HT-29 (cell line): ENCODE results near the gene LMTK3. TPM values are rescaled to one million over a fixed set of nuclear protein-coding genes. Genes with fewer than 3 reads are reported as not detected.

ENCODE experiments used
- DNase-seq: peaks from one replicate; pipeline ENCODE4 v3.0.0-alpha.2; 2015; ENCODE audit warnings: low spot score
- total RNA-seq: library from RNA; depleted of rRNA; stranded (reverse); fragments of >200 nt; shearing (Covaris generic); gene quantifications from 2 replicates; pipeline ENCODE4 v1.2.3, GENCODE V29; 2014

The LMTK3 gene
- total RNA-seq, 1 experiment from 2014 or later: 12.2 TPM

DNA sequence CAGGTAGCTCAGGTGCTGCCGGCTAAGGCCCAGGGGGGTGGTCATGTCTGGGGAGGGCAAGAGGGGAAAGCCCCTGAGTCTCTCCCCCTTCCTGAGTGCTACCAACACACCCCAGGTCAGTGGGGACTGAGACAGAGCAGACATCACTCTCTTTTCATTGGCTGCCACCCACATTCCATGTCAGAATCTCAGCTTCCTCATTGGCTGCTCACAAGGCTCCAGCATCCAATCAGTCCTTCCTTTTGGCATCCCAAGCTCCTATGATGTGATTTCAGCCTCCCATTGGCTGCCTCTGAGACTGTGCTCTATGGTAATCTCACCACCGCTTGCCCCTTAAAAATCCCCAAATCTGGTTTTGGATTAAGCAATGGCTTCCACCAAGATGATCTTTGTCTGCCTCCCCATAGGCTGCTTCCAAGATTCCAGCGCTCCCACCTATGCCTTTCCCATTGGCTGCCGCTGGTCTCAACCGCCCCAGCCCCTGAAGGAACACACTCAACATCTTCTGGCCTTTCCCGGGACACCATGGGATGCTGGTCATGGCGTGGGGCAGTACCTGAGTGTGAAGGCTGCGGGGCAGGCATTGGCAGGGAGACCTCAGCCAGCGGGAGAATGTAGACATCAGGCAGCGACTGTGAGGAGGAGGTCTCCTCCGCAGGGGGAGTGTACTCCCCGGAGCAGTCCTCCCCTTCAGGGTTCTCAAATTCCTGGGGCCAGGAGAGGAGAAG is 2.0 kb downstream of the LMTK3 start:
- DNase-seq: no peak

GRCh38 chr19:48508729-48509411 is 2.8 kb downstream of the LMTK3 start:
- no peak for DNase-seq

- no peak for DNase-seq
Measured at GRCh38 chr19:48507911-48508439, 3.7 kb downstream of the LMTK3 start.

- peak; percentile 72 for DNase-seq
Measured at GRCh38 chr19:48506138-48506733, 5.4 kb downstream of the LMTK3 start.

DNA sequence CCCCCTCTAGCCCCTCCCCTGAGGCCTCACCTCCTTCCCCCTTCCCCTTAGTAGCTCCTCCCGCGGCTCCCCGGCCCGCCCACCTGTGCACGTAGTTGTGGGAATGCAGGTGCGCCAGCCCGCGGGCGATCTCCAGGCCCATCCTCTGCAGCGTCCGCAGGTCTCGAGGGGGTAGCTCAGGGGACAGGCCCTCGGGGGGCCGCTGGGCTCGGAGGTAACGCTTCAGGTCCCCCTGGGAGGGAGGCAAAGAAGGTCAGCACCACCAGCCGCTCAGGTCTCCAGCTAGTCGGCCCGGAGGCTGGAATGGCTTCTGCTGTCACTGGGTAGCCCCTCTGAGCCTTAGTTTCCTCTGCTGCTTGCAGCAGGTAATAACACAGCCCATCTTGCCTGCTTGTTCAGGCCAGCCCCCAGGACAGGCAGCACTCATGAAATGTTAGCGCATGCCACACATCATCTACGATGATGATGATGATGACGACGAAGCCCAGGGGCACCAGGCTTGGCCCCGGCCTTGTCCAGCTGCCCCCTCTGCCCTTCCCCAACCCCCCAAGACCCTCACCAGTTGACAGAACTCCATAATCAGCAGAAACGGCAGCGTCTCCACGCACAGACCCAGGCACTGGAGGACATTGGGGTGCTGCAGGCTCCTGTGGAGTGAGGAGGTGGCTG is 9.2 kb downstream of the LMTK3 start:
- no peak for DNase-seq

DNA sequence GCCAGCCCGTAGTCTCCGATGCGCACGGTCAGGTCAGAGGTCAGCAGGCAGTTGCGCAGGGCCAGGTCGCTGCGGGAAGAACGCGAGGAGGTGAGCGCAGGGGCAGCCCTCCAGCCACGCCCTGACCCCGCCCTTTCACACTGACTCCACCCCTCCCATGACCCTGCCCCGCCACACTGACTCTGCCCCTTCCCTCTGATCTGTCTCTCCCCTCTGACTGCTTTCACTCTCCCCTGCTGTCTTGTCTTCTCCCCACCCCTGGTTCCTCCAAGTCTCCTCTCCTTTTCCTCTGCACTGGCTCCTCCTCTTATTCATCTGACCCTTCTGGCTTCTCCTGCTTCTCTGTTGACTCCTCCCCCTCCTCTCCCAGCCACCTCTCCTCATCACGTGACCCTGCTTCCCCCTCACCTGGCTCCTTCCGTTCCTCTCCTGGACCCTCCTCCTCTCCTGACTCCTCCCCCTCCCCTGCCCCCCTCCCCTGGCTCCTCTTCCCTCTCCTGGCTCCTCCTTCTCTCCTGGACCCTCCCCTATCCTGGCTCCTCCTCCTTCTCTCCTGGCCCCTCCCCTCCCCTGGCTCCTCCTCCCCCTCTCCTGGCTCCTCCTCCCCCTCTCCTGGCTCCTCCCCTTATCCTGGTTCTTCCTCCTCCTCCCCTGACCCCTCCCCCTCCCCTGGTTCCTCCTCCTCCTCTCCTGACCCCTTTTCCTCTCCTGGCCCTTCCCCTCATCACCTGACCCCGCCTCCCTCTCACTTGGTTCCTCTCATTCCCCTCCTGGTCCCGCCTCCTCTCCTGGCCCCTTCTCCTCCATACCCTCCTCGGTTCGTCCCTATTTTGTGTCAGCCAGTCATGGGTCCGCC is 9.9 kb downstream of the LMTK3 start:
- DNase-seq: peak; percentile 100

- DNase-seq: no peak
Measured at GRCh38 chr19:48500830-48501493, 10.7 kb downstream of the LMTK3 start.

DNA sequence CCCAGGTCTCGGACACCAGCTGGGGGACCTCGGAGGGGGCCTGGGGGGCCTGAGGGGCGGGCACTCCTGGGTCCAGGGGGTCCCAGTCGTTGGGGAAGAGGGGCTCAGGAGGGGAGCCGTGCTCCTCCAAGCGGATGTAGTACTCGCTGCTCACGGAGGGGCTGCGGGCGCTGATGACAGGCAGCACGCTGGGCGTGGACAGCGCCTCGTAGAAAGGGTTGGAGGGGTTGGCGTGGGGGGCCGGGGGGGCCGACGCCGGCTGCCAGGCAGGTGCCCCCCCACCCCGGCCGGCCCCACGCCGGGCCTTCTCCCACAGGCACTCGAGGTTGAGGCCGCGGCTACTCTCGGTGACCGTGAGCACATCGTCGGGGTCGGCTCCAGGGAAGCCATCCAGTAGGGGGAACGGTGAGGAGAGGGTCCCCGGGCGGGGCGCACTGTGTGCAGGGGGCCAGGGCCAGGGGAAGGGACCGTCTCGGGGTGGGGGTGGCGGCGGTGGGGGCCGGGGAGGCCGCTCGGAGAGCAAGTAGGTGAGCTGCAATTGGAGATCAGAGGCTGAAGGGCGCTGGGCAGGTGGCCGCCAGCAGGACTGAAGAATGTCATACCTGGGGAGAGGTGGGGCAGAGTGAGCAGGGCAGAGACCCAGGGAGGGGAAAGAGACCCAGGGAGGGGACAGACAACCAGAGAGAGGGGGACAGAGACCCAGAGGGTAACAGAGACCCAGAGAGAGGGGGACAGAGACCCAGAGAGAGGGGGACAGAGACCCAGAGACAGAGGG is 12.1 kb downstream of the LMTK3 start:
- no peak for DNase-seq

DNA sequence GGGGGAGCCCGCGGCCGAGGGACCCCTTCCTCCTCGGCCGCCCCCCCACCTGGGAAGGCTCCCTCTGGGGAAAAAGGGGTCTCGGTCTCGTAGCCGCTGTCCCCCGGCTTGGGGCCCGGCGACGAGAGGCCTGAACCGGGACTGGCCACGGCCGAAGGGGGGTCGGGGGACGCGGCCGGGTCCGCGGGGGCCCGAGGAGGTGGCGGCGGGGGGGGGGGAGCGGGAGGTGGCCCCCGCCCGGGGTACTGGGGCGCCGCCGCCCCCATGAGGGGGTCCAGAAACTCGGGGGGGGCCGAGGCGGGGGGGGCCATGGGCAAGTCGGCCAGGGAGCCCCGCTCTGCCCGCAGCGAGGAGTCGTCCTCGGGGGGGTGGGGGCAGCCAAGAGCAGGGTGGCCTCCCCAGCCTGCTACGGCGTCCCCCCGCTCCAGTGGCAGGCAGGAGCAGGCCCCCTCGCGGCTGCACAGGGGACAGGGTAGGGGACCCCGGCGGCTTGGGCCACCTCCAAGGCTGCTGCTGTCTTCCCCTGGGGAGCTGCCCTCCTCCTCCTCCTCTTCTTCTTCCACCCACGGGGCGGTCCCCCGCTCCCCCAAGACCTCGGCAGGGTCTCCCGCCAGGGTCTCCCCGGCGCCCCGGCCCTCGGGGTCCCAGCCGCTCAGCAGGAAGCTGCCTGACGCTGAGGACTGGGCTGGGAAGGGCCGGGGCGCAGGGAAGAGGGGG is 12.9 kb downstream of the LMTK3 start:
- DNase-seq: no peak

GRCh38 chr19:48497728-48498594 is 13.7 kb downstream of the LMTK3 start:
- no peak for DNase-seq

- no peak for DNase-seq
Measured at GRCh38 chr19:48496959-48497727, 14.5 kb downstream of the LMTK3 start.

DNA sequence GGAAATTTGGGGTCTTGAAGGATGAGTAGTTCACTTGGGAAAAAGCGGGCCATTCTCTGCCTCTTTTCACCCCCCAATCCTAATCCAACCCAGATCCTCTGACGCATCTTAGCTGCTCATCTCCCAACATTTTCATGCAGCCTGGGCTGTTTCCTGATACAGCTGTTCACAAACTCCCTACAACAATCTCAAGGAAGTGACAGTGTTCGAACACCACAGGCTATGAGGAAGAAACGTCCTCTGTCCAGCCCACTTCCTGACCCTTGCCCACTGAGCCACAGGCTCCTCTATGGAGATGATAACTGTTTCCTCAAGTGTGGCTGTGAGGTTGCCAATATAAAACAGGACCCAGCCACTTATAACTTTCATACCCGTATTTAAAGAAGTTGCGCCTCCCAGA is 16.2 kb downstream of the LMTK3 start:
- DNase-seq: peak; percentile 47

DNA sequence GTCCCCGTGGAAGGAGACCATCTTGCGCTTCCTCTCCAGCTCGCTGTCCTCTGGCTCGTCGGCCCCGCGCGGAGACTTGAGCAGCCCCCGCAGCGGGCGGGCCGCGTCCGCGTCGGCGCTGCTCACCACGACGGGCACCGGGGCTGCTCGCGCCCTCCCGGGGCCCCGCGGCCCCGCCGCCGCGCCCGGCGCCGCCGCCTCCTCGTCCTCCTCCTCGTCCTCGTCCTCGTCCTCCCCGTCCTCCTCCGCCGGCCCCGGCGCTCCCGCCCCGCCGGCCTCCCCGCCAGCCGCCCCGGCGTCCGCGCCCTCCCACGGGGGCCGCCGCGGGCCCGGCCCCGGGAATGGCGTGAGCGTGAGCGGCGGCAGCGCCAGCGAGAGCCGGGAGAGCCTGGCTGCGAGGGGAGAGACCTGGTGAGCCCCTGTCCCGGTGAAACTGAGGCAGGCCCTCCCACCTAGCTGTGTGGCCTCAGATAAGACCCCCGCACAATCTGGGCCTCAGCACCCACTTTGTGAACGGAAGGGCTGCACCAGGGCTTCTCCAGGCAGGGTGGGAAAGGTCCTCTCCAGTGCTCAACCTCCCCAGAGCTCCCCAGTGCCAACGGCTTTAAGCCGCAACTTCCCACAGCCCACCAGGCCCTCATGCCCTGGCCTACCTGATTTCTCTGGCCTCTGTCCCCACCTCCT is 17.8 kb downstream of the LMTK3 start:
- DNase-seq: no peak

DNA sequence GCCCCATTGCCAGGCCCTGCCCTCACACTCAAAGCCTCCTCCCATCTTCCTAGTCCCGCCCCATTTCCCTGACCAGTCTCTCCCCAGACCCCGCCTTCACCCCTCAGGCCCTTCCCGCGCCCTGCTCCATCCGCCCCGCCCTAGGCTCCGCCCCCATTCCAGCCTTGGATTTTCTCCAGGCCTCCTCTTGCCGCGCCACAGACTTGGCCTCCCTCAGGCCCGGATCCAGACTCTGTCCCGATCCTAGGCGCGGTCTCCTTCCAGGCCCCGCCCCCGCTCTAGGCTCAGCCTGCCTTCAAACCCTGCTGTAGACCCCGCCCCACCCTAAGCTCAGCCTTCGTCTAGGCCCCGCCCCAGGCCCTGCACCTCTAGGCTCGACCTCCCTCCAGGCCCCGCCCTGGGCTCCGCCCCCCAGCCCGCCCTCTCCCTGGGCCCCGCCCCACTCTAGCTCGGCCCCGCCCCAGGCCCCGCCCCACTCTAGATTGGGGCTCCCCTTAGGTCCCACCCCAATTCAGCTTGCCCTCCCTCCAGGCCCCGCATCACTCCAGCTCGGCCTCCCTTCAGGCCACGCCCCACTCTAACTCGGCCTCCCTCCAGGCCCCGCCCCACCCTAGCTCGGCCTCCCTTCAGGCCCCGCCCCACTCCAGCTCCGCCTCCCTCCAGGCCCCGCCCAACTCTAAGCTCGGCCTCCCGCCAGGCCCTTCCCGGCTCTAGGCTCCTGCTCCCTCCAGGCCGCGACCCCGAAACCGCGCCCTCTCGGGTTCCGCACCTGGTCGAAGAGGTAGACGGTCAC is 18.5 kb downstream of the LMTK3 start:
- peak; percentile 100 for DNase-seq

DNA sequence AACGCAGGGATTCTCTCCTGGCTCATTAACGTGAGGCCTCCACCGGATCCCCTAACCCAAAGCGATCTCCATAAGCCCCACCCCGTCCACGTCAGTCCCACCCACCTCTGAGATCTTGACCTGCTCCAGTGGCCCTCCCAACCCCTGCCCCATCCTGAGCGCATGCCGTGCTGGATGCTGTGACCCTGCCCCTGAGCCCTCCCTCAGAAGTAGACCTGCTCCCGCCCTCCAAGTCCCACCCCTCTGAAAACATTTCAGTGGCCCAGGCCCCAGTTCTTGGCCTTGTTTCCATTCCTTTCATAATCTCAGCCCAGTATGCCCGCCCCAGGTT is 19.9 kb downstream of the LMTK3 start:
- no peak for DNase-seq
